HTERT RPE-1 (cell line): ENCODE results near the gene NFASC.

Experiments used
- in situ Hi-C: fragments of 300-500 bp; cut with MboI; formaldehyde crosslinking; loops from 4 replicates; pipeline ENCODE4 v1.14.3; 2020; ENCODE audit warnings: low sequenced_read_pairs

NFASC gene

DNA sequence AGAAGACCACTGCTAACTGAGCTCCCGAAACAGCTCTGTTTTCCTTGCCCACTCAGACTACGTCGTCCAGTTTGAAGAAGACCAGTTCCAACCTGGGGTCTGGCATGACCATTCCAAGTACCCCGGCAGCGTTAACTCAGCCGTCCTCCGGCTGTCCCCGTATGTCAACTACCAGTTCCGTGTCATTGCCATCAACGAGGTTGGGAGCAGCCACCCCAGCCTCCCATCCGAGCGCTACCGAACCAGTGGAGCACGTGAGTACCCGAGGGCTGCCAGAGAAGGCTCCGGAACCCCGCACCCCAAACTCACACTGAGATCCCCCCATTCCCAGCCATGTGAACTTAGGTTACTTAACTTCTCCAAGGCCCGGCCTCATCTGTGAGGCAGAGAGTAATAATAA is 108.6 kb downstream of the NFASC start:
- in situ Hi-C loops = no loop called here

DNA sequence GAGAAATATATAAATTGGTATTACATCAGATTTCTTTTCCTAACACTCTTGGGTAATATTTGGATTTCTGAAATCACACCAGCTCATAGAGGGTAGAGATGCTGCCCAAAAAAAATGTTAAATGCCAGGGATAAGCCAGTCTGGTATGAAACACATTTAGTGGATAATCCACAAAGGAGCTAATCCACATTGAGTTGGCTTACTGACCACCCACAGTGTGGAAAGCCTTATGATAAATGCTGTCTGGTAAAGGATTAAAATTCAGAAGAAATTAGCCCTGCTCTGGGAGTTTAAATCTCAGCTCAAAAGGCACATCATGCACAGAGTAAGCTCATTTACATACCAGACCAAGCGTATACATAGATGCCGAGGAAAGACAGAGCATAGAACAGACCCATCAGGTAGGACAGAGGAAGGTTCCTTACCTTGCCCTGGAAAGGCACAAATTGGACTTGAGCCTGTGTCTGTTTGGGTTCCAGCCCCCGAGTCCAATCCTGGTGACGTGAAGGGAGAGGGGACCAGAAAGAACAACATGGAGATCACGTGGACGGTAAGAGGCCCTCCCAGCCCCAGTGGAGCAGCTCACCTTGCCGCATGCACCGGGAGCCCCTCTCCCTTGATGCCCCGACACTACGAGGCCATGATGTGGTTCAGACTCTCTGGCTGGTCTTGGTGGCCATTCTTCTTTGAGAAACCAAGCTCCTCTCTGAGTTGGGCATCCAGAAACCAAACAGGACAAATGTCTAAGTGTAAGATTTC is 109.4 kb downstream of the NFASC start:
- in situ Hi-C loops = no loop called here

DNA sequence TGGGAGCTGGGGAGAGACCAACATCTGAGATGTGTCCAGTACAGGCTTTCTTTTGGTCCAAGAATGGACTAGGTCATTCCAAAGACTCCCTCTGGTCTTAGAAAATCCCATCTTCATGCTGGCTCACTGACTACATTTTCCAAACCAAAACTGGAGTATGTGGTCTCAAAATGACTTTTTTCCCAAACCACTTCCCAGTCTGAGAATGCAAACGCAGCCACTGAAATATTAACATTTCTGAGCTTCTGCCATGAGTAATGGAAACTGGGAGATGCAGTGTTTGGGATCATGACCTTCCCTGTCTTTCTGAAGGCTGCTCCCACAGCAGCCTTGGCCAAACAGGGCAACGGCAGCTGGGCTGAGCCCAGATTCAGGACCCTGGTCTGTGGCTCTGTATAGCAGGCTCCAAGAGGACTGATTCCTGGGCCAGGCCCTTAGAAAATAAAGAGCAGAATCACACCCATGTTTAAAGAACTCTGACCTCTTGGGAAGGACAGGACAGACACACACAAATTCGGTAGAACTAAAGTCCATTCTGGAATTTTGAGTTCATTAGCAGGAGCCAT is 110.3 kb downstream of the NFASC start:
- in situ Hi-C loops = no loop called here

DNA sequence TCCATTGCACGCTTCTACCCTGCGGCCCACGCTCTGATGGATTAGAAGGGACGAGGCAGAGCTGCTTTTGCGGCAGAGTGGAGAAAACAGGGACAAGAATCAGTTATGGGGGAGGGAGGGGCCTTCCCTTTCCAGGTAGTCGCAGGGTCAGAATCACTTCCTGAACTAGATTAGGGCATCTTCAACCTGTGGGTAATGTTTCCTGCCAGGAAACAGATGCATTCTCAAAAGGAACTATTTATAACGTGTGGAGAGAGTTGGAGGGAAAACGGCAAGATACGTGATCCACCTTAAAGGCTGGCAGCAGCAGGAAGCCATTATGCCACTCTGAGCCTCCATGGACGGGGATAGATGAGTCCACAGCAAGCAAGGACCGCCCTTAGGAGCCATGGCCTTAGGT is 112.5 kb downstream of the NFASC start:
- in situ Hi-C loops = no loop called here

DNA sequence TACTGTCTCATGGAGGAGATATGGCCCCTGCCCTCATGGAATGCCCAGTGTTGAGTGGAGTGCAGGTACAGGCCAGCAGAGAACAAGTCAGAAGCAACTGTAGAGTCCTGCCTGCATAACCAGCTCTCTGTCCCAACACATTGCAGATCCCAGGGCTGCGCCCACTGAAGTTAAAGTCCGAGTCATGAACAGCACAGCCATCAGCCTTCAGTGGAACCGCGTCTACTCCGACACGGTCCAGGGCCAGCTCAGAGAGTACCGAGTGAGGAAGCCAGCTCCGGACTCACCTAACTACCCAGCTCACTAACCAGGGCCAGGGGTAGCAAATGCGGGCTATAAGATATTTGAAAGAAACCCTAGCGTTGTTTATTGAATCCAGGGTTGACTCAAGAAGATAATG is 113.2 kb downstream of the NFASC start:
- in situ Hi-C loops = no loop called here

DNA sequence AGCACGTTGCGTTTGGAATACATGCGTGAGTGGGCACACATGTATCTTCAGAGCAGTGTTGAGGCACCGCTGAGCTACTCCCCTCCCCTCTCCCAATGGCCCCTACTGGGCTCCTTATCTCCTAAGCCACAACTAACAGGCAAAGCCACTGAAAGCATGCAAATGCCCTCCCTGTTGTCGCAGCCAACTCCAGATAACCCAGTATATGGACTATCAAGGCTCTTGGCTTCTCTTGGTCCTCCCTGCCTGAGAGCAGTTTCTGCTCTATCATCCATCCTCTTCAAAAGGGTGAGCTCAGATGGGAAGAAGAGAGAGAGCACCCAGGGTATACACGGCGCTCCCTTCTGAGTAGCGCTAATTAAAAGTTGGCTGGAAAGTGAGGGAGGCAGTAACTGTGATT is 113.8 kb downstream of the NFASC start:
- in situ Hi-C loops = no loop called here

DNA sequence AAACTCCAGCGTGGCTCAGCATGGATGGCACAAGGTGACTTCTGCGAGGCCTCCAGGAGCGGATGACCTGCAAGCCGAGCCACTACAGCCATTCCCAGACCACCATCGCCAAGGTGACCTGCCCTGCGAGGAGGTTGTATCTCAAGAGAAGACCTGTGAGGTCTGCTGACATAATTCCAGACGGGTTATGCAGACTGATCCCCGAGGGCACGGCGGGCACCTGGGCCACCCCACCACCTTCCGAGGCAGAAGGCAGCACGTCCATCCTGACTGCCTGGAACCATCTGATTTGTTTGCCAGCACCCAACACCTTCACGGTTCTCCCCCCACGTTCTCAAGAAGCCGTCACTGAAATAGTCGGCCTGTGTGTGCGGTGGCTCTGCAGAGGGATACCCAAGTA is 115.5 kb downstream of the NFASC start:
- in situ Hi-C loops = no loop called here

DNA sequence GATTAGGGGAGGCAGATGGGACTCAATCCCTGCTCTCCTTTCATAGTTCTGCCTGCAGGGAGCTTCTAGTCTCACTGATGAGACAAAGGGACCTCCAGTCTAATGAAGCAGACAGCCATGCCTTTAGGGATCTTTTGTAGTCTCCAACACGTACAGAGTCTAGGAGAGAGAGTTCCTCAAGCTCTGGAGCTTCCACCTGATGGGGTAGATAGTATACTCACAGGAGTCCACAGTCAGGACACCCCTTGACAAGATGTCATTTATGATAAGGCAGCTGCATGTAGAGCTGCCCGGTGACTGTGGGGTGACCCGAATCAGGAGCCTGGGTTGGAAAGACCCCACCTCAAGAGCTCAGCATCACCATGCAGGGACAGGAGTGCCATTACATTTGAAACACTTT is 117.0 kb downstream of the NFASC start:
- in situ Hi-C loops = no loop called here

DNA sequence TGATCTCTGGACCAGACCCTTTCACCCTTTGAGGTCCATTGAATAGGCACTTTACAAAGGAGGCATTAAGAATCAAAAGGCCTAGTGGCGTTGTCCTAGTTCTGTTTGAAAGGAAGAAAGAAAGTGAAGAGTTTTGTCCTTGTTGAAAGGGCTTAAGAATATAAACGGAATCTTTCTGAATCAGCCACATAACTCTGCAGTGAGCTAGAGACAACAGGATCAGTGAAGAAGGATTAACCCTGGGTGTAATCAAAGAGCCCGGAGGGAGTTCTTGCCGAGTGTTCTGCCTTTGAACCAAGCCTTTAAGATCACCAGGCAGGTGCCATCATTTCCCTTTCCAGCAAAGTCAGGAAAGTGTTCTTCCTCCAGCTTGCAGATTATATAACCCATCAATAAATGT is 117.5 kb downstream of the NFASC start:
- in situ Hi-C loops = no loop called here

DNA sequence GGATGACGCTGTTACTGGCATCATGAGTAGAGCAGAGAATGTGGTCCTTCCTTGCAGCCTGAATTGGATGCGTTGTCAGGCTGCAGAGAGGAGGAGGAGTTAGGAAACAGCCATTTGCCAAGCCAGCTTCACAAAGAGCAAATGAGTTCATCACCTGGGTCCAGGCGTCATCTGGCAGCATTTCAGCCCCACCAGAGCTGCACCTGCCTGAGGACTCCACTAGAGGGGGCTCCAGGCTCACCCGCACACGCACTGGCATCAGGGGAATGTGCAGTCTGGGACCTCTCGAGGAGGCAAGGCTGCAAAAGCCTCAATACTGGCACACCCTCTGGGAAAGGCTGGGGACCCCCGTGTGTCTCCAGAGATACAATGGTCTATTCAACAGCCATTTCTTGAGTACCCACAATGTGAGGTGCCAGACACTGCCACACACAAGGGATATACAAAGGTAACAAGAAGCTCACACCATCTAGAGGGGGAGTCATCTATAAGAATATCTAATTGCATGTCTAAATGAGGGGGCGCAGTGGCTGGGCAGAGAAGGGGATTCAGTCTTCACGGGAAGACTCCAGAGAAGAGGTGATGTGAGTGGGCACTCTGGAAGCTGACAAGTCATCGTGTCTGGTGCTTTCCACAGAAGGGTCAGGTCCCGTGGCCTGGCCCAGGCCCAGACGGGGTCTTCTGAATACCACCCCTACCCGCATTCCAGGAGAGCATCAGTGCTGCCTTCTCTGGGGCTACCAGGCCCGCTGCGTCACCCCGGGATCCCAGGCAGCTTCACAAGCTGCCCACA is 118.8 kb downstream of the NFASC start:
- in situ Hi-C loops = no loop called here

DNA sequence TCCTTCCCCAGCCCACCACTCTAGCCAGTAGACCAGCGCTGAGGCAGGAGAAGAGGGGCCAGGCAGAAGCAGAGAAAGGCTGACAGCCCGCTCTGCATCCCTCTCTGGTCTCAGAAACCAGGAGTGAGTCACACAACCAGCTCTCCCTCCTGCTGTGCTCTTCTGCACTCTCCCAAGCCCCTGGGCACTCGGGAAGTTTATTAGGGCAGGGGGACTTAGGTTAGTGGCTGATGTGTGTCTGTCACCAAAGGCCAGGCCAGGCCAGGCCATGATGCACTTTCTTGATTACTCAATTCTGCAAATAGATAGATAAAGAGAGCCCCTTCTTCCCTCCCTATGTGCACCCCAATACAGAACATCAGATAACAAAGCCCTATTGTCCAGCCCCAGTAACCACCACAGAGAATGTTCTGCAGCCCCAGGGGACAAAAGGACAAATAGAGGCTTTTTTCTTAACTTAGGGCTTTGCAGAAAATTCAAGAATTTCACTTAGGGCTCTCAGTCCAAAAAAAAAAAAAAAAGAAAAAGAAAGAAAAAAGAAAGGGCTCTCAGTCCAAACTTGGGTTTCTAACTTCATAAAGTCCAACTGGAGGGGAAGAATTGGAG is 119.5 kb downstream of the NFASC start:
- in situ Hi-C loops = no loop called here

DNA sequence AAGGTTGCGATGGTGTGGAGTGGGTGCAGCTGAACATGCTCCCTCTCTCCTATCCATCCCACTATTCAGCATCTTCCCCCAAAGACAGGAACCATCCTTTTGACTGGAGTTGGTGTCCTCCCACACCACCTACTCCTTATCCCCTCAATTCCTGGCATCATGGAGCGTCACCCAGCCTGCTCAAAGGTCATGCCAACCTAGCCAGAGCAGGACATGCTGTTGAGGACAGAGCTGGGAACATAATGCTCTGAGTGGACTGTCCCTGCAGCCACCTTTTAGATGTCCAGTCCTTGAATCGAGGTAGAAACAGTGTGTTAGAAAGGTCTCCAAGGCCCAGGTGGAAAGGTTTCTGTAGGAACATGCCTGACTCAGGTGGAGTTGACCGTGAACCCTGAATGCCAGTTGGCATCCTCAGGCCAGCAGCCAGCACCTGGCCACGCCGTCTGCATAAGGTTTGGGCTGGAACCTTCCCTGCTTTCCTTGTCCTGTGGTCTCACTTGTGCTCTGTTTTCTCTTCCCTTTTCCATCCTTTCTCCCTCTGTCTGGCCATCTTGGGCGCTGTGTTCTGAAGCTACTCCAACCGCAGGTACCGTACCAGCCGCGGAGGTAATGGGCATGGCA is 120.2 kb downstream of the NFASC start:
- in situ Hi-C loops = no loop called here

DNA sequence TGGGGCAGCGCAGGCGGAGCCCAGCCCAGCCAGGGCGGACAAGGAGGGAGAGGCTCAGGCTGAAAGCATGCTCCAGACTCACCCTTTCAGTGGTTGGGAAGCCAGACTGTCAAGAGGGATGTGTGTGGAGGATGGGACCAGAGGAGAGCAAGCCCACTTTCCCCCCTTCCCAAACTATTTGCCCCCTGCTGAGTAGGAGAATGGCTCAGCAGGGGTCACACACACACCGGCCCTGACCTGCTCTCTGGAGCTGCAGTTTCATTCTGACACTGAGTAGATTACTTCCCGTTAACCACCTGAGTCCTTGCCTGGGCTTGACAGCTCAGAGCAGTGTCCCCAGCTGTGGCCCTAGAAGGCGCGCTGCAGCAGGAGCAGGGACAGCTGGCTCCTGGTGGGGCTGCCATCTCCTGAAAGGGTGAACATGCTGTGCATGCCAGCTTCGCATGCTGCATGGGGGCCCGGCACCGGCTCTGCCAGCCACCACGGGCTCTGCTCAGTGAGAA is 120.7 kb downstream of the NFASC start:
- in situ Hi-C loops = no loop called here

DNA sequence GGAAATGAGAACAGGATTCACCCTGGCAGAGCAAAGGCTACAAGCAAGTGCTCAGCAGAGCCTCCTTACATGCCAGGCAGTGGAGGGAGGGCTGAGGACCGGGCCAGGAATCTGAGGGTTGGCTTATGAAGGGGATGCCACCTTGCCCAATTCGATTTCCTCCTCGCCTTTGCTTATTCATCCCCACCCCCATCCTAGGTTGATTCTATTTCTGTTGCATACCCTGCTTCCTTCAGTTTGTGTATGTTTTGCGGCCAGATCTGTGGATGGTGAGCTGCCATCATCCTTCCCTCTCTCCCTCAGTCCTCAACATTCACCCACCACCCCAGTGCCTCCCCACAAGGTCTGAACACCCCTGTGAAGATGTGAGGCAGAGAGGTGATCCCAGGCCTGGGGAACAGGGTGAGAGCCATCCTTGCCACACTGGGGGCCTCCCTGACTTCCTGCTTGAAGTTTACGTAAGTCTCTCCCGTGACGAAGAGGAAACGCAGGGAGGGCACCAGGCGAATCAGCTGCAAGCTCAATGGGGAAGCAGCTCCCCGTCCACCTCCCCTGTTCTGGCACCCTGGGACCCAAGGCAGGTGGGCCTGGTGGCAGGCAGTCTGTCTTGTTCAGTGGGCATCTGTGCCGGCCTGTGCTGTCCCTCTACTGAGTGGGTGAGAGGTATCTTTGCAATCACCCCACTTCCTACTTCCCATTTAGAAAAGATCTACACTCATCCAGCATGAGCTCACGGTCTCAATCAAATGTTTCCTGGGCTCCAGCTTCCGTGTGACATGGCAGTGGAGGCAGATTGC is 121.7 kb downstream of the NFASC start:
- in situ Hi-C loops = no loop called here

DNA sequence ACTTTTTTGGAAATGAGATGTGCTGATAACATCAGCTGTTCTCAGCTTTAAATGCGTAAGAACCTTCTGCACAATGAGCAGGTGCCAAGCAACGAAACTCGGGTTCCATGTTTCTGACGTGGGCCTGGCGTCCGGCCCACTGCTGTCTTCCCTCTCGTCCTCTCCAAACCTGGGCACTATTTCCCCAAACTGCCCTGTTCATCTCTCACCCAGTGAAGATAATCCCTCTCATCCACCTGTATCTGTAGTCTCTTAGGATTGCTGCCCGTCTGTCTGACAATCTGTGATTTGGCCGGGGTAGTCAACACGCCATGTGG is 122.3 kb downstream of the NFASC start:
- in situ Hi-C loops = no loop called here

DNA sequence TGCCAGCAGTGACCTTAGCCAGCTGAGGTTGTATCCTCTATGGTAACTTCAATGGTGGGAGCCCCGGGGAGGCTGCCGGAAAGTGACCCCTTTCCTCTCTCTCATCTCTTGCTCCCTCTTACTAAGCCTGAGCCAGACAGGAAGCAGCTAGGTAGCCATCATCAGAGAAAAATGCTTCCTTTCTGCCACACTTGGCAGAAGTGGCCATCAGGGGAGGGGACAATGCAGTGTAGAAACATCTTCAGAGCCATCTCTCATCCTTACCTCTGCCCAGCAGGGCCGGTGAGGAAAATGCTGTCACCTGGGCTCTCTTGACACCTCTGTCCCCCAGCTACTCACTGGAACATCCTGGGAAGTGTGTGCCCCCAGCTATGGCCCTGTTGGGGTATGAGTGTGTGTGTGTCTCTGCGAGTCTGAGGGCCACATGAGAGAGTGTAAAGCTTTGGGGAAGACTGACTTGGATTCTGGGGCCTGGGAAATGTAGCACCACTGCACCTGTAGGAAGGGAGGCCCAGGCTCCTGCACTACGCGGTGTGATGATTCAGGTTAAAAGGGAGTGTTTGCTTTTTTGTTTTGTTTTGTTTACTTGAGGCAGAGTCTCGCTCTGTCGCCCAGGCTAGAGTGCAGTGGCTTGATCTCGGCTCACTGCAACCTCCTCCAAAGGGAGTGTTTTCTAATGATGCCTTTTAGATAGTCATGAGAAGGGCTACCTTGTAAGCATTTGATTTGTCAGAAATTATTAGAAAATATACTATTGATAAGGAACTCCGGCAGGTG is 123.6 kb downstream of the NFASC start:
- in situ Hi-C loops = no loop called here

DNA sequence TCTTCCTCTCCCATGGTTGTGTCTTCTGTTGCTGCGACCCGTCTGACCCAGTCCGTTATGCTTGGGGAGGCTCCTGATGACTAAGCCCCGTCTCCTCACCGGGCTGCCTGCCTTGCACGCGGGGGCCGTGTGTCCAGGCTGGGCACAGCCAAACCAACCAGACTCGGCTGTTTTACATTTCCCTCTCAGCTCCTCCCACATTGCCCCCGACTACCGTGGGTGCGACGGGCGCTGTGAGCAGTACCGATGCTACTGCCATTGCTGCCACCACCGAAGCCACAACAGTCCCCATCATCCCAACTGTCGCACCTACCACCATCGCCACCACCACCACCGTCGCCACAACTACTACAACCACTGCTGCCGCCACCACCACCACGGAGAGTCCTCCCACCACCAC is 126.3 kb downstream of the NFASC start:
- in situ Hi-C loops = no loop called here

DNA sequence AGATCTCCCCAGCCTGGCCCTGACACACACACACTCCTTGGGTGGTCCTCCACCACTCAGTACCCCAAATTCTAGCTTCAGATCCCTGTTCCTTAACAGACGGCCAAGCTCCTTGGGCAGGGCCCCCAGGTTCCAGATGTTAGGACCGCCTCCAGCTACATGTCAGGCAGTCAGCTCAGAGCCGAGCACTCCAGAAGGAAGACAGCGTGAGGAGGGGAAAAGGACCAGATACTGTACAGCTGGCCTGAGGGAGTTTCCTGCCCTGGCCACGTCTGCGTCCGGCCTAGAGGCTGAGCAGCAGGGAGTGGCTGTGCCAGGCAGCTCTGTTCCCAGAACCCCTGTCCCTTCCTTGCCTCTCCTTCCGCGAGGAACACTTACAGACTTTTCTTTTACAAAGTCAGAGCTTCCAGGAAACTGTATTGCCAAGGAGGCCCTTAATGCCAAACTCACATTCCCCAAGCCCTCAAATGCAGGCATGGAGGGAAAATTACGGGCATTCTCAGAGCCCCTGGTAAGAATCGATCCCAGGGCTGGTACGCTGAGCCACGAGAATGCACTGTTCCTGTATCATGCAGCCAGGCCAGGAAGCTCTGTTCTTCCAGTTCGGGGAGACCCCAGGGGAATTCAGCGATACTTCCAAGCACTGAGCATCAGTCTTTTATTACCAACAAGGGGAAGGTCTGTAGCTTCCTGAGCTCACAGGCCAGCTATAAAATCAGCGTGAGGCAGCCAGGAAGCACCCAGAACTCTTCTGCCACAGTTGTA is 127.1 kb downstream of the NFASC start:
- in situ Hi-C loops = no loop called here

DNA sequence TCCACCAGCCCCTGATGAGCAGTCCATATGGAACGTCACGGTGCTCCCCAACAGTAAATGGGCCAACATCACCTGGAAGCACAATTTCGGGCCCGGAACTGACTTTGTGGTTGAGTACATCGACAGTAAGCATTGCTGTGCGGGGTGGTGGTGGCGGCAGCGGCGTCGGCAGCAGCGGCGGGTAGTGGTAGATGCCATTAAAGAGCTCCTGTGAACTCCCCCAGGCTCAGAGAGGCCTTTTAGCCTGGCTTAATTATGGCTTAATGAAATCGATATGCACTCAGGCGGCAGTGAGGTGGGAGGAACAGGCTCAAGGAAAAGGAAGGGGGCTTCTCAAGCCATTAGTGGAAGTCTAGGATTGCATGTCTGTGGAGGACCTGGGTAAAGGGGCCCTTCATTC is 130.5 kb downstream of the NFASC start:
- in situ Hi-C loops = no loop called here
